C4-2B (cell line): ENCODE data around the gene SNAP47.

Source experiments
- CTCF ChIP-seq: fragments of 450-650 bp; conservative IDR thresholded peaks from 2 replicates; pipeline ENCODE4 v1.5.1; 2017; ENCODE audit warnings: mild to moderate bottlenecking
- ZFX ChIP-seq: fragments of 450-650 bp; IDR thresholded peaks from 2 replicates; pipeline ENCODE4 v1.6.1; 2017

- TF ChIP-seq CTCF (no peak), ZFX (no peak)
These were observed 59.6 kb downstream of the SNAP47 start for GRCh38 chr1:227794817-227795192.
